Dendritic cell treated with granulocyte-macrophage colony-stimulating factor and Interleukin-4, amounts not matched to agents 40 ng/mL and 50 ng/mL, for 4 days (primary cell): Measurements from ENCODE around the gene MBTPS1.

Experiments used
- H3K27ac Mint-ChIP-seq: one replicate; pipeline ENCODE4 v1.8.0; 2022; ENCODE audit warnings: mild to moderate bottlenecking, mixed read lengths
- H3K27me3 Mint-ChIP-seq: one replicate; pipeline ENCODE4 v1.8.0; 2022; ENCODE audit warnings: mild to moderate bottlenecking, mixed read lengths
- H3K36me3 Mint-ChIP-seq: one replicate; pipeline ENCODE4 v1.8.0; 2022; ENCODE audit warnings: low read depth, mixed read lengths
- H3K4me1 Mint-ChIP-seq: one replicate; pipeline ENCODE4 v1.8.0; 2022; ENCODE audit warnings: low read depth, mixed read lengths
- H3K4me3 Mint-ChIP-seq: one replicate; pipeline ENCODE4 v1.8.0; 2022; ENCODE audit warnings: mild to moderate bottlenecking, moderate library complexity, mixed read lengths
- H3K9me3 Mint-ChIP-seq: one replicate; pipeline ENCODE4 v1.8.0; 2022; ENCODE audit warnings: mixed read lengths
- intact Hi-C: fragments of 100-400 bp; cut with micrococcal nuclease; formaldehyde crosslinking; loops from one replicate; pipeline ENCODE4 v1.15.0; 2022

The MBTPS1 gene

GRCh38 chr16:84067640-84068039, 49.1 kb downstream of the MBTPS1 start:
- Mint-ChIP-seq H3K4me3 (no peak overlapping the region), H3K4me1 (peaks cover 46% of the 10 kb centered on the region), H3K36me3 (peaks cover 88% of the 10 kb centered on the region), H3K27ac (peak overlapping the region; percentile 90), H3K27me3 (no peaks in the 10 kb centered on the region), H3K9me3 (no peaks in the 10 kb centered on the region)
- intact Hi-C loops: loop anchor here (2.0 to 10.0 kb wide), 2 partner anchors 49 to 107 kb away; partner anchors contain the start of gene MBTPS1

- H3K27me3 Mint-ChIP-seq: no peaks in the 10 kb centered on the region
- no peak overlapping the region for H3K27ac Mint-ChIP-seq
- intact Hi-C loops: loop anchor here (10.0 kb wide), 1 partner anchor 109 kb away; no protein-coding TSS in a partner anchor
- H3K9me3 Mint-ChIP-seq: no peaks in the 10 kb centered on the region
- H3K36me3 Mint-ChIP-seq: peaks cover 88% of the 10 kb centered on the region
- H3K4me3 Mint-ChIP-seq: no peak overlapping the region
- H3K4me1 Mint-ChIP-seq: peaks cover 29% of the 10 kb centered on the region
Observed at GRCh38 chr16:84065536-84066132, 51.1 kb downstream of the MBTPS1 start.

DNA sequence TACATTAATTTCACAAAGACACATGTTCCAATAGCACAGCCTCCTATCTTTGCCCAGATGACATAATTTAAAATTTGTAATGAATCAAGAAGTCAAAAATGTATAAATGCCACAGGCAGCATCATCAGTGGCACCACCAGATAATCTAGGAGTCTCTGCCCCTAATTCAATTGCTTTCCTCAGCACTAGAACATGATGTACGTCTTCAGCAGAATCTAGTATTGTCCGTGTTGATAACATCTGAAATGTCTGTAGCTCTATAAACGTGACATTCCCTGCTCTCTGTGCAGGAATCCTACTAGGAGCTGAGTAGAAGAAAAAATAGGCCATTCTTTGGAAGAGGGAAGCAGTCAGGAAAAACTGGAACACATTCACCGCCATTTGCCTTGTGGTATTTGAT, 52.8 kb downstream of the MBTPS1 start:
- H3K4me3 Mint-ChIP-seq: no peak overlapping the region
- no peaks in the 10 kb centered on the region for H3K9me3 Mint-ChIP-seq
- H3K27me3 Mint-ChIP-seq: no peaks in the 10 kb centered on the region
- H3K36me3 Mint-ChIP-seq: peaks cover 94% of the 10 kb centered on the region
- H3K27ac Mint-ChIP-seq: no peak overlapping the region
- H3K4me1 Mint-ChIP-seq: peaks cover 15% of the 10 kb centered on the region
- intact Hi-C loops: loop anchor here (5.0 to 10.0 kb wide), 2 partner anchors 107 to 111 kb away; no protein-coding TSS in a partner anchor

GRCh38 chr16:84062734-84063640, 53.8 kb downstream of the MBTPS1 start:
- H3K4me1 Mint-ChIP-seq: peaks cover 5% of the 10 kb centered on the region
- H3K36me3 Mint-ChIP-seq: peaks cover 94% of the 10 kb centered on the region
- no peaks in the 10 kb centered on the region for H3K9me3 Mint-ChIP-seq
- H3K27ac Mint-ChIP-seq: no peak overlapping the region
- no peaks in the 10 kb centered on the region for H3K27me3 Mint-ChIP-seq
- no peak overlapping the region for H3K4me3 Mint-ChIP-seq
- intact Hi-C loops: loop anchor here (5.0 to 10.0 kb wide), 2 partner anchors 106 to 112 kb away; no protein-coding TSS in a partner anchor

DNA sequence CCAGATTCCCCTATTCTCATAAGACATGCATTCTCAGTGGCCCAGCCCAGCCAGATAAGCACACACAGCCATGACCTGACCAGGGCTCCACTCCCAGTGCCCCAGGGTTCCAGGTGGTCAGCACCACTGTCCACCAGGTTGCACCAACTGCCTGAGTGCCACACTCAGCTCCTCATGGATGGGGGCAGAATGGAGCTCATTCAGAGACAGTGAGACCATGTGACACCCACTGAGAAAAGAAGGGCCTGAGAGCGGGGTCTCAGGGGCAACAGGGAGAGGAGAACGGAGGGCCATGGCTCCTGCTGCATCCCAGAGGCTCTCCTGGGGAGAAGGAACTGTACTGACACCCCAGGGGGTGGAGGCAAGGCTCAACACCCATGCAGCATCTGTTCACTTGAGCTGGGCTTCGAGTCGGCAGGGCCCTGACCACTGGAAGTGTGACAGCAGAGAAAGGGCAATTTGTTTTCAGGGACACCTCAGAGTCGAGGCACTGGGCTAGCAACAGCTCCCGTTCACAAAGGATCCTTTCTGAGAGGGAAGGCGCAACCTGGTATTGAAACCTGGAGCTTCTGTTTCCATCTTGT, 55.4 kb downstream of the MBTPS1 start:
- intact Hi-C loops: loop anchor here (5.0 to 10.0 kb wide), 2 partner anchors 104 to 113 kb away; no protein-coding TSS in a partner anchor
- Mint-ChIP-seq H3K4me1 (no peaks in the 10 kb centered on the region), H3K9me3 (no peaks in the 10 kb centered on the region), H3K36me3 (peaks cover 97% of the 10 kb centered on the region), H3K4me3 (no peak overlapping the region), H3K27ac (no peak overlapping the region), H3K27me3 (no peaks in the 10 kb centered on the region)

GRCh38 chr16:84059946-84060901, 56.5 kb downstream of the MBTPS1 start:
- intact Hi-C loops: loop anchor here (5.0 to 10.0 kb wide), 2 partner anchors 103 to 115 kb away; no protein-coding TSS in a partner anchor
- no peaks in the 10 kb centered on the region for H3K4me1 Mint-ChIP-seq
- no peaks in the 10 kb centered on the region for H3K9me3 Mint-ChIP-seq
- peaks cover 100% of the 10 kb centered on the region for H3K36me3 Mint-ChIP-seq
- H3K27ac Mint-ChIP-seq: no peak overlapping the region
- no peak overlapping the region for H3K4me3 Mint-ChIP-seq
- no peaks in the 10 kb centered on the region for H3K27me3 Mint-ChIP-seq

DNA sequence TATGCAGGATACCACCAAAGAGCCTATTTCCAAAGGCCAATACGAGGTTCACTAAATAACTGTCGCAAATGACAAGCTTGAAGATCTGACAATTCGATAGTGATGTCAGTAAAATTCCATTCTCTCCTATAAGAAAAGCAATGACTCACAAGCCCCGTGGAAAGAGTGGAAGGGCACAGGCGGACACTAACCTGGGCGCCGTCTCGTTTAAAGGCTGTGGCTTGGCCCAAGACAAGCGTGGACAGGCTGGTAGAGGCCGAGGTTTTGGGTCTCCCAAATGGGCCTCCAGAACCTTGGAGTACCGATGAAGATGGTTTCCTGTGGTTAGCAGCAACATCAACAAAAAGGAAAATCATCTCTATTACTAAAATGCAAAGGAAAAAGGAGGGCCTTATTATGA, 57.6 kb downstream of the MBTPS1 start:
- no peaks in the 10 kb centered on the region for H3K27me3 Mint-ChIP-seq
- H3K9me3 Mint-ChIP-seq: no peaks in the 10 kb centered on the region
- peaks cover 100% of the 10 kb centered on the region for H3K36me3 Mint-ChIP-seq
- H3K4me1 Mint-ChIP-seq: no peaks in the 10 kb centered on the region
- H3K4me3 Mint-ChIP-seq: no peak overlapping the region
- intact Hi-C loops: no loop called here
- H3K27ac Mint-ChIP-seq: no peak overlapping the region

DNA sequence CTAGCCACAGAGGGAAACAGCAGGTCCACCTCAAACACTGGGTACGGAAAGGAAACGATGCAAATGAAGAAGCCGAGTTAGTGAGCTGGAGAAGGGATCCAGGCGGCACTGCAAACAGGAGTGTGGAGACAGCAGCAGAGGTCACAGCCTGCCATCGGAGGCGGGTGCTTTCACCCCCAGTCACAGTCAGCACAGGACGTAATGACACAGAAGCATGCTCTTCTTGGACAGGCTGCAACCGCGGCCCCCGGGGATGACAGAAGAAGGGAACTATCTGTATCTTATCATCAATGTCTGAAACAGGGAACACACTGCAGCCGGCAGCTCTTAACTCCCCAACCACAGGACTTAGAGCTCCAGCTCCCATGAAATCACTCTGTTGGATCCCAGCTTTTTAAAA, 58.1 kb downstream of the MBTPS1 start:
- intact Hi-C loops: no loop called here
- H3K9me3 Mint-ChIP-seq: no peaks in the 10 kb centered on the region
- no peak overlapping the region for H3K27ac Mint-ChIP-seq
- peaks cover 100% of the 10 kb centered on the region for H3K36me3 Mint-ChIP-seq
- no peak overlapping the region for H3K4me3 Mint-ChIP-seq
- H3K4me1 Mint-ChIP-seq: no peaks in the 10 kb centered on the region
- H3K27me3 Mint-ChIP-seq: no peaks in the 10 kb centered on the region

DNA sequence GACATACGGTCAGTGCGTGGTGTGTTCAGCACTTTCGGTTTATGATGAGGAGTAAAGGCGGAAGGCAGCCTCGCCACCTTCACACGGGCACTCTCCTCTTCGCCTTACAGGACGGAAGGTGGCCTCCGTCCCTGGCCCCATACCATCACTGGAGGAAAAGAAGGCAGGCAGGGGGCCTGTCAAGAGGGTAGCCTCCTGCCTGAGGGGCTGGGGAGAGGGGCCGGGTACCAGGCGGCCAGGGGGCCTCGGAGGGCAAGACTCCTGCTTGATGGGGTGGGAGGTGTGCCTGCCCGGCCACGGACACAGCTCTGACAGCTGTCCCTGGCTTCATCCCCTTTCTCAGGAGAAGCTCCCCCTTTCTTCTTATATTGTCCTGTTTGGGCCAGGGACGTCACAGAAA, 58.5 kb downstream of the MBTPS1 start:
- H3K27me3 Mint-ChIP-seq: no peaks in the 10 kb centered on the region
- H3K9me3 Mint-ChIP-seq: no peaks in the 10 kb centered on the region
- no peaks in the 10 kb centered on the region for H3K4me1 Mint-ChIP-seq
- H3K36me3 Mint-ChIP-seq: peaks cover 100% of the 10 kb centered on the region
- intact Hi-C loops: no loop called here
- H3K4me3 Mint-ChIP-seq: no peak overlapping the region
- H3K27ac Mint-ChIP-seq: no peak overlapping the region

DNA sequence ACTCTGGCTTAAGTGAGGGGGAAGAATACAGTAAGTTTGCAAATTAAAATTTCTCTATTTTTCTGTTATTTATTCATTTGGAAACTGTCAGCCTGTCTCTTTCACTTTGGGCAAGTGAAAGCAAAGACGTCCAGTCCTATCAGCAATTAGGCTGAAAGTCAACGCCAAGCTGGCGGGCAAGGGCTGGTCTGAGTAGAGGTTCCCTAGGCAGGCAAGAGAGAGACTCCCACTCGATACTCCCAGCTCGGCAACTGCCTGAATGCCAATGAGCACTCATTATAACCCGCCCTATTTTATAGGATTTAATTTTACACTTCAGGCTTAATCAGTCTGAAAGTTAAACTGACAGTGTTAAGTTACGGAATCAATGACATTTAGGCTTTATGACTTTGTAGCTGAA, 59.8 kb downstream of the MBTPS1 start:
- Mint-ChIP-seq H3K9me3 (no peaks in the 10 kb centered on the region), H3K27me3 (no peaks in the 10 kb centered on the region), H3K36me3 (peaks cover 100% of the 10 kb centered on the region), H3K4me1 (no peaks in the 10 kb centered on the region), H3K27ac (no peak overlapping the region), H3K4me3 (no peak overlapping the region)
- intact Hi-C loops: no loop called here

DNA sequence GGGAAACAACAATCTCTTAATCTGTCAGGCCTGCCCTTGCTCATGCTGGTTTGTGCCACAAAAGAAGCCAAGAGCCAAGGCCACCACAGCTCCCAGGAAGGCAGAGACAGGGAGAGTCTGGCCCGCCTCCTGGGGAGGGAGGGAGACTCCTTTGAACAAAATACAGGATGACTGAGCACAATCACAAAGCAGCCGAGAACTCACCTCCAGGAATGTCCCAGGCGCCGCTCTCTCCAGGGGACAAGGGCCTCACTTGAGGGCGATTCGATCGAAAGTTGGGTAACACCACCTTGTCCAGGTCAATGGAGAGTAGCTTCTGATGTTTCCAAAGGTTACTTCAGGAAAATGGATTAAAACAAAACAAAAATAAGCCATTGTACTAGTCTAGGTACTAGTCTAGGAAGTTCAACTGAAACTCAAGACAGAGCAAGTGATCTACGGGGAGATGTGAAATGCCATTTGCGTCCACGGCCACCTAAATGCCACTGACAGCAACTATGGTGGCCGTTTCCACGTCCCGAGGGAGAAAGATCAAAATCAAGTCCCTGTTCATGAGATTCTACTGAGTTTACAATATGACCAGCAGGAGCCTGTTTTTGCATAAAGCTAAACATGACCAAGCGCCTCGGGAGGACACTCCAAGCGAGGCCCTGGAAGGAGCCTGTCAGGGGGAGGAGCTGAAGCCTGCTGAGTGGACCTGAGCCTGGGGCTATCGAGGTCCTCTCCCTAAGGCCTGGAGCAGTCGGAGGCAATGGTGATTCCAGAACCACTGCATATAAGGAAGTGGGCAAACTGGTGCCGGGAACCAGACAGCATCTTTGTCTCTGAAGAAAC, 60.7 kb downstream of the MBTPS1 start:
- Mint-ChIP-seq H3K4me1 (no peaks in the 10 kb centered on the region), H3K27me3 (no peaks in the 10 kb centered on the region), H3K36me3 (peaks cover 100% of the 10 kb centered on the region), H3K9me3 (no peaks in the 10 kb centered on the region), H3K27ac (no peak overlapping the region), H3K4me3 (no peak overlapping the region)
- intact Hi-C loops: no loop called here

DNA sequence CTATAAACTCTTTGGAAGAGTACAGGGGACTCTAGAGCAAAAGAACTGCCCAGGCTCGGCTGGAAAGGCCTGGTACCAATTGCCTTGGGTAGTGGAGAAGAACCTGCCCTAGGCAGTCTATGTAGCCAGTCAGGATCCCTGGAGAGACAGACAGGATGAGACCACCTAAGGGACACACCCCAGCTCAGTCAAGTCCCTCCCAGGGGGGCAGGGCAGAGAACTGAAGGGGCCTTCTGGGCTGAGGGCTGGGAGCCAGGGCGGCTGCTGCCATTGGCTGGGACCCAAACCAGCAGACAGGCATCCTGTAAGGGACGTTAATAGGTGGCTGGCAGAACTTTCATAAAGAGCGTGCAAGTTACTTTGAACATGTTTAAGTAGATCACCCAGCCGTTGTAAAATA, 61.4 kb downstream of the MBTPS1 start:
- Mint-ChIP-seq H3K4me3 (no peak overlapping the region), H3K27ac (no peak overlapping the region), H3K9me3 (no peaks in the 10 kb centered on the region), H3K4me1 (no peaks in the 10 kb centered on the region), H3K27me3 (no peaks in the 10 kb centered on the region), H3K36me3 (peaks cover 100% of the 10 kb centered on the region)
- intact Hi-C loops: no loop called here
